HL-60 (cell line): Measurements from ENCODE around the gene ANKS1B.

Experiments
- CTCF ChIP-seq: IDR thresholded peaks from one replicate; pipeline ENCODE4 v1.5.1; 2011; ENCODE audit warnings: low read length, control low read depth, inconsistent platforms; ENCODE audit not compliant: insufficient read depth
- POLR2AphosphoS5 ChIP-seq: IDR thresholded peaks from 2 replicates; pipeline ENCODE4 v1.6.1; 2012; ENCODE audit warnings: low read depth
- SPI1 ChIP-seq: IDR thresholded peaks from 2 replicates; pipeline ENCODE4 v1.6.1; 2012; ENCODE audit warnings: low read depth, mild to moderate bottlenecking, borderline replicate concordance
- TF ChIP-seq, protein P1 (sequence below): IDR thresholded peaks from 2 replicates; pipeline ENCODE4 v1.6.1; 2012; ENCODE audit warnings: low read depth; ENCODE audit not compliant: insufficient replicate concordance

- TF ChIP-seq CTCF, result no peak
- no peak for TF ChIP-seq POLR2AphosphoS5
- TF ChIP-seq SPI1, result no peak
- TF ChIP-seq, protein P1, sequence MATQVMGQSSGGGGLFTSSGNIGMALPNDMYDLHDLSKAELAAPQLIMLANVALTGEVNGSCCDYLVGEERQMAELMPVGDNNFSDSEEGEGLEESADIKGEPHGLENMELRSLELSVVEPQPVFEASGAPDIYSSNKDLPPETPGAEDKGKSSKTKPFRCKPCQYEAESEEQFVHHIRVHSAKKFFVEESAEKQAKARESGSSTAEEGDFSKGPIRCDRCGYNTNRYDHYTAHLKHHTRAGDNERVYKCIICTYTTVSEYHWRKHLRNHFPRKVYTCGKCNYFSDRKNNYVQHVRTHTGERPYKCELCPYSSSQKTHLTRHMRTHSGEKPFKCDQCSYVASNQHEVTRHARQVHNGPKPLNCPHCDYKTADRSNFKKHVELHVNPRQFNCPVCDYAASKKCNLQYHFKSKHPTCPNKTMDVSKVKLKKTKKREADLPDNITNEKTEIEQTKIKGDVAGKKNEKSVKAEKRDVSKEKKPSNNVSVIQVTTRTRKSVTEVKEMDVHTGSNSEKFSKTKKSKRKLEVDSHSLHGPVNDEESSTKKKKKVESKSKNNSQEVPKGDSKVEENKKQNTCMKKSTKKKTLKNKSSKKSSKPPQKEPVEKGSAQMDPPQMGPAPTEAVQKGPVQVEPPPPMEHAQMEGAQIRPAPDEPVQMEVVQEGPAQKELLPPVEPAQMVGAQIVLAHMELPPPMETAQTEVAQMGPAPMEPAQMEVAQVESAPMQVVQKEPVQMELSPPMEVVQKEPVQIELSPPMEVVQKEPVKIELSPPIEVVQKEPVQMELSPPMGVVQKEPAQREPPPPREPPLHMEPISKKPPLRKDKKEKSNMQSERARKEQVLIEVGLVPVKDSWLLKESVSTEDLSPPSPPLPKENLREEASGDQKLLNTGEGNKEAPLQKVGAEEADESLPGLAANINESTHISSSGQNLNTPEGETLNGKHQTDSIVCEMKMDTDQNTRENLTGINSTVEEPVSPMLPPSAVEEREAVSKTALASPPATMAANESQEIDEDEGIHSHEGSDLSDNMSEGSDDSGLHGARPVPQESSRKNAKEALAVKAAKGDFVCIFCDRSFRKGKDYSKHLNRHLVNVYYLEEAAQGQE, result no peak
Measured at GRCh38 chr12:98863167-98863566, 1121.6 kb downstream of the ANKS1B start.
